Adrenal gland (tissue), 12 donors: ENCODE results near the gene STT3B. TPM values are rescaled to one million over a fixed set of nuclear protein-coding genes. Genes with fewer than 3 reads are reported as not detected.

ENCODE experiments used
- DNase-seq, 7 donors: peaks; one replicate each; pipeline ENCODE4 v3.0.0-alpha.2; 2019 to 2020
- H3K27ac ChIP-seq, 5 donors: fragments of 200-600 bp; sonication (generic) in 4 of 5; 1 replicate in 3 of 5; 2 replicates in 2 of 5; pipeline versions ENCODE4 v1.5.1 to v1.8.0; 2016 to 2020; ENCODE audit warnings: mild to moderate bottlenecking in 1 of 5
- H3K27me3 ChIP-seq: fragments of 200-600 bp; 2 replicates; pipeline ENCODE4 v1.8.0; 2021
- H3K36me3 ChIP-seq, 2 donors: fragments of 200-600 bp; replicated peaks in 1 of 2; 1 replicate in 1 of 2; 2 replicates in 1 of 2; pipeline versions ENCODE4 v1.5.1 to v1.8.0; 2018 to 2022
- H3K4me1 ChIP-seq, 2 donors: fragments of 200-600 bp; replicated peaks in 1 of 2; 1 replicate in 1 of 2; 2 replicates in 1 of 2; pipeline versions ENCODE4 v1.5.1 to v1.8.0; 2018 to 2021
- H3K4me3 ChIP-seq, 4 donors: fragments of 200-600 bp; sonication (generic) in 3 of 4; one replicate each; pipeline ENCODE4 v1.5.1; 2016 to 2018
- H3K9me3 ChIP-seq, 3 donors: fragments of 200-600 bp; sonication (generic) in 1 of 3; replicated peaks in 1 of 3; 1 replicate in 2 of 3; 2 replicates in 1 of 3; pipeline versions ENCODE4 v1.5.1 to v1.8.0; 2016 to 2021
- POLR2A ChIP-seq, 2 donors: fragments of 450-650 bp; IDR thresholded peaks; one replicate each; pipeline ENCODE4 v1.6.1; 2017; ENCODE audit warnings: antibody characterized with exemption in 2 of 2, mild to moderate bottlenecking in 2 of 2, moderate library complexity in 1 of 2
- WGBS, 4 donors: extraction: QIAGEN DNeasy Blood & Tissue Kit in 2 of 4; methylation state at CpG; one replicate each; pipeline versions ENCODE4 v1.1.5 to v1.1.7; 2013 to 2017; 5-methylcytosine and 5-hydroxymethylcytosine counted together
- intact Hi-C, 2 donors: fragments of 100-400 bp; cut with DNase I; formaldehyde crosslinking; loops; one replicate each; pipeline versions ENCODE4 v1.14.1 to v1.15.0; 2022 to 2023
- polyA plus RNA-seq, 3 donors: library from polyadenylated mRNA; stranded (reverse); fragments of 200-250 nt in 2 of 3; fragments of 350-450 nt in 1 of 3; fragmentation: Illumina TruSeq in 1 of 3; extraction: RNeasy Lipid Tissue Mini Kit (QIAGEN cat#74804) in 1 of 3; gene quantifications; one replicate each; pipeline ENCODE4 v1.2.3, GENCODE V29; 2013 to 2014
- total RNA-seq, 9 donors: library from RNA; depleted of rRNA in 4 of 9; stranded (reverse); fragments of >200 nt in 4 of 9; fragments of 120-200 nt in 1 of 9; fragmentation: NEBNext Ultra II Directional in 1 of 9; extraction: Animal tissue kit (Norgen Biotek cat#: 25700) in 1 of 9; gene quantifications; one replicate each; pipeline versions ENCODE4 v1.1.0 to v1.2.4, GENCODE V29; 2013 to 2023
- TF ChIP-seq, protein P1 (sequence below), 6 experiments: fragments of 450-650 bp in 4 of 6; fragments of 200-600 bp in 2 of 6; sonication (generic) in 1 of 6; IDR thresholded peaks; 1 replicate in 5 of 6; 2 replicates in 1 of 6; pipeline versions ENCODE4 v1.5.1 to v1.8.0; 2016 to 2021; ENCODE audit warnings: antibody characterized with exemption in 6 of 6, mild to moderate bottlenecking in 2 of 6, moderate library complexity in 1 of 6
- donor health status: healthy with polysubstance abuse.
- donor health status: Bipolar disorder and iron deficiency.
- donor health status: DM: yes; HTN: yes; CAD: no.
- donor health status: DM: no; HTN: no; CAD: no.
- donor health status: DM: no; HTN: no; CAD: no.
- donor health status: DM: yes; HTN: yes; CAD: no.

Gene STT3B
- total and polyA plus RNA-seq, 12 donors = 38.0 to 141 (median 104) TPM

DNA sequence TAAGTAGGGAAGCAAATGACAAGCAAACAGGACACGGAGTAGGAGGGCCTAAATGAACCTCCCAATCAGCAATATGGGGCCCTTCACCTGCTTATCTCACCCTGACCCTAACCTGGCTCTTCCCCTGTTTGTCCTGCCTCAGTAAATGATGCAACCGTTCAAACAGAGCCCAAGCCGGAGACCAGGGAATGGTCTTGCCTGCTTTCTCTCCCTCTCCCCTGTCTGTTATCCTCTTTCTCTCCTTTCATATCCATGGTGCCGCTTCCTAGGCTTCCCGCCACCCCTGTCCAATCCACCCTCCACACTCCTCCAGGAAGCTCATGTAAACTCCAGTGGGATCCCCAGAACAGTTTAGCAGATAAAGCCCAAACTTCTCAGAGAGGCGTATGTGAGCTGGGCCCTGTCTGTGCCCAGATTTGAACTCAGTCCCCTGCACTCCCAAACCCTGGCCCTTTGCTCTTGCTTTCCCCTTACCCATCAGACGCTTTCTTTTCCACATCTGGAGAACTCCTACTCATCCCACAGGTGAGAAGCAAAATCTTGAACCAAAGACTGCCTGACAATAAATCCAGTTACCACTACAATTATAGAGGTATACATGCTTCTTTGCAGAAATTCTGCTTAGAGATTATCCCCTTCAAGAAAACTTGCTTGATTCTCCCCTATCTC is 45.7 kb upstream of the STT3B start:
- intact Hi-C loops = no loop called here
- no peaks in the 10 kb centered on the region for H3K27me3 ChIP-seq
- no peaks in the 10 kb centered on the region for H3K4me1 ChIP-seq
- H3K27ac ChIP-seq = no peak overlapping the region
- TF ChIP-seq, protein P1, sequence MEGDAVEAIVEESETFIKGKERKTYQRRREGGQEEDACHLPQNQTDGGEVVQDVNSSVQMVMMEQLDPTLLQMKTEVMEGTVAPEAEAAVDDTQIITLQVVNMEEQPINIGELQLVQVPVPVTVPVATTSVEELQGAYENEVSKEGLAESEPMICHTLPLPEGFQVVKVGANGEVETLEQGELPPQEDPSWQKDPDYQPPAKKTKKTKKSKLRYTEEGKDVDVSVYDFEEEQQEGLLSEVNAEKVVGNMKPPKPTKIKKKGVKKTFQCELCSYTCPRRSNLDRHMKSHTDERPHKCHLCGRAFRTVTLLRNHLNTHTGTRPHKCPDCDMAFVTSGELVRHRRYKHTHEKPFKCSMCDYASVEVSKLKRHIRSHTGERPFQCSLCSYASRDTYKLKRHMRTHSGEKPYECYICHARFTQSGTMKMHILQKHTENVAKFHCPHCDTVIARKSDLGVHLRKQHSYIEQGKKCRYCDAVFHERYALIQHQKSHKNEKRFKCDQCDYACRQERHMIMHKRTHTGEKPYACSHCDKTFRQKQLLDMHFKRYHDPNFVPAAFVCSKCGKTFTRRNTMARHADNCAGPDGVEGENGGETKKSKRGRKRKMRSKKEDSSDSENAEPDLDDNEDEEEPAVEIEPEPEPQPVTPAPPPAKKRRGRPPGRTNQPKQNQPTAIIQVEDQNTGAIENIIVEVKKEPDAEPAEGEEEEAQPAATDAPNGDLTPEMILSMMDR (IDR thresholded peaks at IDR 0.05) = no peak
- no peak for TF ChIP-seq POLR2A (IDR thresholded peaks at IDR 0.05)
- 84 to 93% (median 92%) methylated on average over 7 of the region's 7 CpGs for WGBS, 4 donors
- H3K9me3 ChIP-seq = no peaks in the 10 kb centered on the region
- no peak for DNase-seq
- H3K36me3 ChIP-seq = no peaks in the 10 kb centered on the region
- no peak overlapping the region for H3K4me3 ChIP-seq

DNA sequence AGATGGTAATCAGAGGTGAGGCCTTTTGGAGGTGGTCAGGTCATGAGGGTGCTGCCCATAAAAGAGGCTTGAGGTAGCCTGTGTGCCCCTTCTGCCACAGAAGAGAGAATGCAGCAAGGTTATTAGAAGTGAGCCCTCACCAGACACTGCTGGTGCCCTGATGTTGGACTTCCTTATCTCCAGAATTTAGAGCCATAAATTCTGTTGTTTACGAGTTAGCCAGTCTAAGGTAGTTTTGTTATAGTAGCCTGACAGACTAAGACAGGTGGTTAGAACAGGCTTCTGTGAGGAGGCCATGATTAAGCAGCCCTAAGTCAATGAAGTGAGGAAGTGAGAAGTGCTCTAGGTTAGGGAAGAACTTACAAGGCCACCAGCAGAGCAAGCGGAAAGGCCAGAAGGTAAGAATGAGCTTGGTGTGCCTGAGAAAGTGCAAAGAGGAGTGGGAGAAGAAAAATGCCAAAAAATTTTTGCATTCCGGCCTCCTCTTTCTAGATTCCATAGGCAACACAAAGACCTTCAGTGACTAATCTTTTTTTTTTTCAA is 44.2 kb upstream of the STT3B start:
- H3K4me3 ChIP-seq = no peak overlapping the region
- H3K4me1 ChIP-seq = no peaks in the 10 kb centered on the region
- no peaks in the 10 kb centered on the region for H3K36me3 ChIP-seq
- H3K27me3 ChIP-seq = no peaks in the 10 kb centered on the region
- intact Hi-C loops = no loop called here
- H3K27ac ChIP-seq = no peak overlapping the region
- WGBS, 4 donors = 95 to 98% (median 96%) methylated on average over 3 of the region's 3 CpGs
- DNase-seq = no peak
- H3K9me3 ChIP-seq = no peaks in the 10 kb centered on the region
- TF ChIP-seq, protein P1 (IDR thresholded peaks at IDR 0.05) = no peak
- no peak for TF ChIP-seq POLR2A (IDR thresholded peaks at IDR 0.05)

DNA sequence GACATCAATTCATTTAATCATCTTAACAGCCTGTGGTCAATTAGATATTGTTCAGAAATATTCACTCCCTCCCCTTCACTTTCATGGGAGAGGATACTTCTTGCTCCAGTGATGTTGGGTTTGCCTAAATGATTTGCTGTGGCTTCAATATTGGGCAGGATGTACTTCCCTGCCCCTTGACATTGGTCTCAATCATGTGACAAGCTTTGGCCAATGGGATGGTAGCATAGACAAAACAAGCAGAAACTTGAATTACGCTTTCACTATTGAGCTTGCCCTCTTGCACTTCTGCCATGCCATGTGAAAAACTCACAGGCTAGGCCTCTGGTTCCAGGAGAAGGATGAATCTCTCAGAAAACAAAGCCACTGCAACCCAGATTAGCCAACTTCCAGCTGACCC is 42.2 kb upstream of the STT3B start:
- Histone ChIP-seq H3K4me1 (no peaks in the 10 kb centered on the region), H3K27ac (no peak overlapping the region), H3K36me3 (no peaks in the 10 kb centered on the region), H3K27me3 (no peaks in the 10 kb centered on the region), H3K9me3 (no peaks in the 10 kb centered on the region), H3K4me3 (no peak overlapping the region)
- no peak for TF ChIP-seq POLR2A (IDR thresholded peaks at IDR 0.05)
- TF ChIP-seq, protein P1 (IDR thresholded peaks at IDR 0.05) = no peak
- intact Hi-C loops = no loop called here
- 100% methylated on average over 1 of the region's 1 CpG for WGBS, 4 donors
- DNase-seq = no peak

DNA sequence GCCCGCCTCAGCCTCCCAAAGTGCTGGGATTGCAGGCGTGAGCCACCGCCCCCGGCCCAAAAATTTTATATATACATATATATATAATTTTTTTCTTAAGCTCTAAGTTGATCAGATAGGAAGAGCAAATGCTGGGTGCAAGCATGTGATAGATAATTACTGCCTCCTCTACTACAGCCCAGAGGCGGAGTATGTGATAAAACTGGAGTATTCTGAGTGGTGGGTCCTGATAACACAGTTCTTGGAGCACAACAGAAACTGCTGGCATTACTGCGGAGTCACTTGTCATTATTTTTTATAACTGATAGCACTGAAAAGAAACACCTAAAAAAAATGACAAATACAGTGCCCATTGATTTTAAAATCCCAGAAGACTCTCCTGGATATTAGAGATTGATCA is 41.1 kb upstream of the STT3B start:
- intact Hi-C loops = no loop called here
- 92 to 97% (median 95%) methylated on average over 5 to 6 of the region's 6 CpGs for WGBS, 4 donors
- Histone ChIP-seq H3K36me3 (no peaks in the 10 kb centered on the region), H3K4me1 (no peaks in the 10 kb centered on the region), H3K27ac (no peak overlapping the region), H3K27me3 (no peaks in the 10 kb centered on the region), H3K9me3 (no peaks in the 10 kb centered on the region), H3K4me3 (no peak overlapping the region)
- no peak for DNase-seq
- TF ChIP-seq POLR2A (IDR thresholded peaks at IDR 0.05) = no peak
- TF ChIP-seq, protein P1 (IDR thresholded peaks at IDR 0.05) = no peak
